Peyer's patch (tissue), 4 donors: ENCODE results near the gene ST8SIA1. TPM values are rescaled to one million over a fixed set of nuclear protein-coding genes. Genes with fewer than 3 reads are reported as not detected.
"Not testable (repeated sequence)": the region's sequence is repeated elsewhere in the genome, so short reads cannot be mapped to it uniquely, and the experiment has no call there.

Experiments used
- DNase-seq, 3 donors: peaks; one replicate each; pipeline ENCODE4 v3.0.0-alpha.2; 2017 to 2019
- H3K27ac ChIP-seq, 4 donors: fragments of 200-600 bp; sonication (generic); one replicate each; pipeline ENCODE4 v1.5.1; 2016 to 2019
- H3K27me3 ChIP-seq, 2 donors: fragments of 200-600 bp; sonication (generic); one replicate each; pipeline ENCODE4 v1.5.1; 2019
- H3K36me3 ChIP-seq, 3 donors: fragments of 200-600 bp; sonication (generic); one replicate each; pipeline ENCODE4 v1.5.1; 2016 to 2019
- H3K4me1 ChIP-seq, 4 donors: fragments of 200-600 bp; sonication (generic); one replicate each; pipeline ENCODE4 v1.5.1; 2016 to 2019
- H3K4me3 ChIP-seq, 4 donors: fragments of 200-600 bp; sonication (generic); 1 replicate in 3 of 4; 2 replicates in 1 of 4; pipeline ENCODE4 v1.5.1; 2016 to 2019; ENCODE audit warnings: mild to moderate bottlenecking in 1 of 4
- H3K9me3 ChIP-seq, 4 donors: fragments of 200-600 bp; sonication (generic); one replicate each; pipeline ENCODE4 v1.5.1; 2016 to 2019; ENCODE audit warnings: mild to moderate bottlenecking in 1 of 4
- POLR2A ChIP-seq, 2 donors: fragments of 450-650 bp; IDR thresholded peaks; one replicate each; pipeline ENCODE4 v1.5.1; 2017; ENCODE audit warnings: antibody characterized with exemption in 2 of 2, mild to moderate bottlenecking in 2 of 2, moderate library complexity in 2 of 2
- total RNA-seq, 4 donors: library from RNA; depleted of rRNA; stranded (reverse); fragments of >200 nt; gene quantifications; one replicate each; pipeline ENCODE4 v1.1.0, GENCODE V29; 2016
- TF ChIP-seq, protein P1 (sequence below), 6 experiments: fragments of 450-650 bp in 4 of 6; fragments of 200-600 bp in 2 of 6; sonication (generic) in 1 of 6; IDR thresholded peaks; one replicate each; pipeline ENCODE4 v1.5.1; 2017 to 2019; ENCODE audit warnings: antibody characterized with exemption in 6 of 6, mild to moderate bottlenecking in 3 of 6, moderate library complexity in 1 of 6

The ST8SIA1 gene
- total RNA-seq, 4 donors from 2014 or later: 1.2 to 11.6 (median 1.9) TPM

DNA sequence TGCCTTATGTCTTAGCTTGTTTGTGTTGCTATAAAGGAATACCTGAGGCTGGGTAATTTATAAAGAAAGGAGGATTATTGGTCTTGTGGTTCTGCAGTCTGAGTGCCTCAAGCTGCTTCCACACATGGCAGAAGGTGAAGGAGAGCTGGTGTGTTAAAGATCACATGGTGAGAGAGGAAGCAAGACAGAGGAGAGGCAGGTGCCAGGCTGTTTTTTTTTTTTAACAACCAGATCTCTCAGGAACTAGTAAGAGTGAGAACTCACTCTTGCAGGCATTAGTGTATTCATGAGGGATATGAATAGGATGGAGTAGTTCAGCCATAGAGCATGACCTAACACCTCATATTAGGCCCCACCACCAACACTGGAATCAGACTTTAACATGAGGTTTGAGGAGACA lies 165.1 kb downstream of the ST8SIA1 start:
- TF ChIP-seq, protein P1, sequence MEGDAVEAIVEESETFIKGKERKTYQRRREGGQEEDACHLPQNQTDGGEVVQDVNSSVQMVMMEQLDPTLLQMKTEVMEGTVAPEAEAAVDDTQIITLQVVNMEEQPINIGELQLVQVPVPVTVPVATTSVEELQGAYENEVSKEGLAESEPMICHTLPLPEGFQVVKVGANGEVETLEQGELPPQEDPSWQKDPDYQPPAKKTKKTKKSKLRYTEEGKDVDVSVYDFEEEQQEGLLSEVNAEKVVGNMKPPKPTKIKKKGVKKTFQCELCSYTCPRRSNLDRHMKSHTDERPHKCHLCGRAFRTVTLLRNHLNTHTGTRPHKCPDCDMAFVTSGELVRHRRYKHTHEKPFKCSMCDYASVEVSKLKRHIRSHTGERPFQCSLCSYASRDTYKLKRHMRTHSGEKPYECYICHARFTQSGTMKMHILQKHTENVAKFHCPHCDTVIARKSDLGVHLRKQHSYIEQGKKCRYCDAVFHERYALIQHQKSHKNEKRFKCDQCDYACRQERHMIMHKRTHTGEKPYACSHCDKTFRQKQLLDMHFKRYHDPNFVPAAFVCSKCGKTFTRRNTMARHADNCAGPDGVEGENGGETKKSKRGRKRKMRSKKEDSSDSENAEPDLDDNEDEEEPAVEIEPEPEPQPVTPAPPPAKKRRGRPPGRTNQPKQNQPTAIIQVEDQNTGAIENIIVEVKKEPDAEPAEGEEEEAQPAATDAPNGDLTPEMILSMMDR (IDR thresholded peaks at IDR 0.05): no peak
- TF ChIP-seq POLR2A (IDR thresholded peaks at IDR 0.05): no peak
- Histone ChIP-seq H3K4me1 (no peaks in the 10 kb centered on the region), H3K27me3 (no peaks in the 10 kb centered on the region)

DNA sequence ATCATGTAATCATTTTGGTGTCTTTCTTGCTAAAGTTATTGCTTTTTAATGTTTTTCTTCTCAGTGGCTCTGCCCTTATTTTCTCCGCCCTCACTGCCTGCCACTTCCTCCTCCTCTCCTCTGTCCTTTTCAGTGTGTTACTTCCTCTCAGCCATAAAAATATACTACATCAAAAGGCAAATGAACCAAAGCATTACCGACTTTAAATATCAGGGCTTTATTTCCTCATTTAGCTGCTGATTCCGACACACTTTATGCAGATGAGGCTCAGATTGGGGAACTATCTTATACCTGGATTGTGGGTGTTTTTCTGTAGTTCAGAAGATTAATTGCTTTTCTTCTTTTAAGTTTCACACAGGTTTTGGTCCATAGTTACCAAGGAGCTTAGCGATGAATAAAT lies 170.4 kb downstream of the ST8SIA1 start:
- Histone ChIP-seq H3K4me1 (no peaks in the 10 kb centered on the region), H3K9me3 (no peaks in the 10 kb centered on the region), H3K36me3 (no peaks in the 10 kb centered on the region), H3K4me3 (no peak overlapping the region), H3K27ac (no peak overlapping the region), H3K27me3 (no peaks in the 10 kb centered on the region)
- no peak for DNase-seq
- no peak for TF ChIP-seq POLR2A (IDR thresholded peaks at IDR 0.05)
- TF ChIP-seq, protein P1 (IDR thresholded peaks at IDR 0.05): no peak

More for the DNA sequence above, 165.1 kb downstream of the ST8SIA1 start:
- Histone ChIP-seq H3K9me3 (no peaks in the 10 kb centered on the region), H3K4me3 (no peak overlapping the region), H3K36me3 (no peaks in the 10 kb centered on the region), H3K27ac (no peak overlapping the region)
- no peak for DNase-seq

DNA sequence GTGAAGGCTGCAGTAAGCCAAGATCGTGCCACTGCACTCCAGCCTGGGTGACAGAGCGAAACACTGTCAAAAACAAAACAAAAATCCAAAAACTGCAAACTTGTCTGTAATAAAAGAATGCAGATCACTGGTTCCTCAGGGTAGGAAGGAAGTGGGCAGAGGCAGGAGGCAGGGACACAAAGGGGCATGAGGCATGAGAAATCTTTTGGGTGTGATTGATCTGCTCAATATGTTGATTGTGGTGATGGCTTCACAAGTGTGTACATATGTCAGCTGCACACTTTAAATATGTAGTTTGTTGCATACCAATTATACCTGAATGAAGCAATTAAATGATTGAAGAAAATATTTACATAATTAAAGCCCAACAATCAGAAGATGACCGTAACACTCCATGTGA lies 170.9 kb downstream of the ST8SIA1 start:
- H3K27me3 ChIP-seq: no peaks in the 10 kb centered on the region
- no peak overlapping the region for H3K4me3 ChIP-seq
- no peaks in the 10 kb centered on the region for H3K9me3 ChIP-seq
- no peak for TF ChIP-seq POLR2A (IDR thresholded peaks at IDR 0.05)
- TF ChIP-seq, protein P1 (IDR thresholded peaks at IDR 0.05): no peak
- DNase-seq: no peak
- no peak overlapping the region for H3K27ac ChIP-seq
- H3K36me3 ChIP-seq: no peaks in the 10 kb centered on the region
- no peaks in the 10 kb centered on the region for H3K4me1 ChIP-seq

DNA sequence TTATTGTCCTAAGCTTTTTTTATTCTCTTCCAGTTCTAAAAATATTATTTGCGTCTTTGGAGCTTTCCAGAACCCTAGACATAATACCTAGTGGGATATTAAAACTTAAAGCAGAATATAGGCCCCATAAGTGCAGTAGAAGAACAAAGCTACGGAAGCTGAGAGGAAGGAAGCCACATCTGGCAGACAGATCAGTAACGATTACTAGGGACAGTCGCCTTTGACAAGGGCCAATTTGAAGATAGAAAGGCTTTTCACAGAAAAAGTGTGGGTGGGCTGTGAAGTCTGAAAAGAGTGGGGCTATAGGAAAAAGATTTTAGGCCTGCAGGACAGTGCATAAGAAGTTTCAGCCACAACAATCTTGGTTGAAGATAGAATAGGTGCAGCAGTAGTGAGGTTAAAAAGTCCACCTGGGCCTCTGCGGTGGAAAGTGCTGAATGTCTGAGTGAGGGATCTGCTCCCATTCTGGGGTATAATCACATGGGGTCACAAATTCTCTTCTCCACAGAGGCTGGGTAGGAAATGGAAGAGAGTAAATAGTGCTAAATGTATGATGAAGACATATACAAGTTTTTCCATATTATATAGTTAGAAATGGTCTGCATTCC lies 174.0 kb downstream of the ST8SIA1 start:
- Histone ChIP-seq H3K4me3 (no peak overlapping the region), H3K9me3 (no peaks in the 10 kb centered on the region), H3K27ac (no peak overlapping the region), H3K36me3 (no peaks in the 10 kb centered on the region), H3K4me1 (no peaks in the 10 kb centered on the region), H3K27me3 (no peaks in the 10 kb centered on the region)
- no peak for DNase-seq
- TF ChIP-seq POLR2A (IDR thresholded peaks at IDR 0.05): no peak
- TF ChIP-seq, protein P1 (IDR thresholded peaks at IDR 0.05): no peak

DNA sequence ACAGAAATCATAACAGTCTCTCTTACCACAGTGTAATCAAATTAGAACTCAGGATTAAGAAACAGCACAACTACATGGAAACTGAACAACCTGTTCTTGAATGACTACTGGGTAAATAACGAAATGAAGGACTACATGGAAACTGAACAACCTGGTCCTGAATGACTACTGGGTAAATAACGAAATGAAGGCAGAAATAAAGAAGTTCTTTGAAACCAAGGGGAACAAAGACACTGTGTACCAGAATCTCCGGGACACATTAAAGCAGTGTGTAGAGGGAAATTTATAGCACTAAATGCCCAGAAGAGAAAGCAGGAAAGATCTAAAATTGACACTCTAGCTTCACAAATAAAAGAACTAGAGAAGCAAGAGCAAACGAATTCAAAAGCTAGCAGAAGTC lies 185.2 kb downstream of the ST8SIA1 start:
- DNase-seq, H3K4me3 ChIP-seq, H3K9me3 ChIP-seq, H3K27me3 ChIP-seq, H3K4me1 ChIP-seq, H3K27ac ChIP-seq, H3K36me3 ChIP-seq: not testable (repeated sequence)

DNA sequence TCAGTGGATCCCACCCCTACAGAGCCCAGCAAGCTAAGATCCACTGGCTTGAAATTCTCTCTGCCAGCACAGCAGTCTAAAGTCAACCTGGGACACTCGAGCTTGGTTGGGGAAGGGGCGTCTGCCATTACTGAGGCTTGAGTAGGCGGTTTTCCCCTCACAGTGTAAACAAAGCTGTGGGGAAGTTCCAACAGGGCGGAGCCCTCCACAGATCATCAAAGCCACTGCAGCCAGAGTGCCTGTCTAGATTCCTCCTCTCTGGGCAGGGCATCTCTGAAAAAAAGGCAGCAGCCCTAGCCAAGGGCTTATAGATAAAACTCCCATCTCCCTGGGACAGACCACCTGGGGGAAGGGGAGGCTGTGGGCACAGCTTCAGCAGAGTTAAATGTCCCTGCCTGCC lies 187.8 kb downstream of the ST8SIA1 start:
- not testable (repeated sequence) for H3K4me1 ChIP-seq, H3K27ac ChIP-seq, H3K27me3 ChIP-seq, H3K9me3 ChIP-seq, H3K4me3 ChIP-seq, DNase-seq, H3K36me3 ChIP-seq

Other genes starting within 250 kb of the ST8SIA1 start
- 10 to 100 TPM; 43.7 to 68.5 (median 46.8) TPM for gene C2CD5, start 209.8 kb upstream of the ST8SIA1 start, total RNA-seq